RWPE2 (cell line): Measurements from ENCODE around the gene TMEM217.
"Not testable (repeated sequence)": the region's sequence is repeated elsewhere in the genome, so short reads cannot be mapped to it uniquely, and the experiment has no call there.

ENCODE experiments used
- ATAC-seq: fragments of 200-7000 bp; cut with Tn5 transposase; 3 replicates; pipeline ENCODE4 v1.9.1; 2021; ENCODE audit warnings: low read depth
- DNase-seq: peaks from one replicate; pipeline ENCODE4 v3.0.0-alpha.2; 2020; ENCODE audit warnings: low spot score
- H3K27ac ChIP-seq: fragments of 450-650 bp; 2 replicates; pipeline ENCODE4 v1.5.1; 2017; ENCODE audit warnings: mild to moderate bottlenecking; ENCODE audit not compliant: poor library complexity, severe bottlenecking
- H3K27me3 ChIP-seq: fragments of 250-450 bp; sonication (Bioruptor Pico); 2 replicates; pipeline ENCODE4 v1.5.1; 2021; ENCODE audit warnings: mild to moderate bottlenecking, moderate library complexity; ENCODE audit not compliant: insufficient read depth, poor library complexity, severe bottlenecking
- H3K36me3 ChIP-seq: fragments of 250-450 bp; sonication (Bioruptor Pico); 2 replicates; pipeline ENCODE4 v1.5.1; 2020; ENCODE audit warnings: low read depth, mild to moderate bottlenecking, moderate library complexity
- H3K4me1 ChIP-seq: fragments of 250-450 bp; sonication (Bioruptor Pico); 2 replicates; pipeline ENCODE4 v1.5.1; 2021; ENCODE audit warnings: mild to moderate bottlenecking, moderate library complexity; ENCODE audit not compliant: insufficient read depth, poor library complexity, severe bottlenecking
- H3K4me3 ChIP-seq: fragments of 250-450 bp; sonication (Bioruptor Pico); 2 replicates; pipeline ENCODE4 v1.5.1; 2021; ENCODE audit warnings: mild to moderate bottlenecking, moderate library complexity; ENCODE audit not compliant: severe bottlenecking
- H3K9me3 ChIP-seq: fragments of 250-450 bp; sonication (Bioruptor Pico); 2 replicates; pipeline ENCODE4 v1.5.1; 2021; ENCODE audit warnings: mild to moderate bottlenecking, moderate library complexity; ENCODE audit not compliant: severe bottlenecking
- CTCF ChIP-seq: fragments of 450-650 bp; IDR thresholded peaks from one replicate; pipeline ENCODE4 v1.5.1; 2017; ENCODE audit warnings: mild to moderate bottlenecking, moderate library complexity; ENCODE audit not compliant: poor library complexity, severe bottlenecking

The TMEM217 gene

GRCh38 chr6:37303891-37304503 is 46.1 kb upstream of the TMEM217 start:
- Histone ChIP-seq H3K27me3 (no peaks in the 10 kb centered on the region), H3K9me3 (no peaks in the 10 kb centered on the region), H3K4me1 (peaks cover 8% of the 10 kb centered on the region), H3K27ac (no peak overlapping the region), H3K36me3 (peaks cover 19% of the 10 kb centered on the region), H3K4me3 (no peak overlapping the region)
- TF ChIP-seq CTCF = peak; percentile 70
- no peak for DNase-seq
- ATAC-seq = peak; percentile 75

- H3K4me3 ChIP-seq = no peak overlapping the region
- peaks cover 8% of the 10 kb centered on the region for H3K4me1 ChIP-seq
- no peak overlapping the region for H3K27ac ChIP-seq
- no peaks in the 10 kb centered on the region for H3K9me3 ChIP-seq
- TF ChIP-seq CTCF = no peak
- DNase-seq = no peak
- peaks cover 22% of the 10 kb centered on the region for H3K36me3 ChIP-seq
- H3K27me3 ChIP-seq = no peaks in the 10 kb centered on the region
- ATAC-seq = no peak
These were observed 45.2 kb upstream of the TMEM217 start for GRCh38 chr6:37303091-37303660.

- Histone ChIP-seq H3K4me1 (peaks cover 8% of the 10 kb centered on the region), H3K9me3 (no peaks in the 10 kb centered on the region), H3K27me3 (no peaks in the 10 kb centered on the region), H3K36me3 (peaks cover 24% of the 10 kb centered on the region), H3K27ac (no peak overlapping the region), H3K4me3 (no peak overlapping the region)
- TF ChIP-seq CTCF = no peak
- ATAC-seq = no peak
- no peak for DNase-seq
These were observed 44.2 kb upstream of the TMEM217 start for GRCh38 chr6:37302086-37302686.

- no peak overlapping the region for H3K27ac ChIP-seq
- H3K4me1 ChIP-seq = no peaks in the 10 kb centered on the region
- no peaks in the 10 kb centered on the region for H3K27me3 ChIP-seq
- DNase-seq = no peak
- peaks cover 33% of the 10 kb centered on the region for H3K36me3 ChIP-seq
- no peak for TF ChIP-seq CTCF
- no peak for ATAC-seq
- no peak overlapping the region for H3K4me3 ChIP-seq
- H3K9me3 ChIP-seq = no peaks in the 10 kb centered on the region
These were observed 42.0 kb upstream of the TMEM217 start for GRCh38 chr6:37299990-37300389.

GRCh38 chr6:37298958-37299357 is 41.0 kb upstream of the TMEM217 start:
- TF ChIP-seq CTCF = no peak
- no peak for DNase-seq
- Histone ChIP-seq H3K27me3 (no peaks in the 10 kb centered on the region), H3K9me3 (no peaks in the 10 kb centered on the region), H3K27ac (no peak overlapping the region), H3K36me3 (peaks cover 43% of the 10 kb centered on the region), H3K4me3 (no peak overlapping the region), H3K4me1 (no peaks in the 10 kb centered on the region)
- ATAC-seq = no peak

- ATAC-seq, H3K4me3 ChIP-seq, H3K4me1 ChIP-seq, H3K27me3 ChIP-seq, H3K9me3 ChIP-seq, DNase-seq, H3K27ac ChIP-seq: not testable (repeated sequence)
- H3K36me3 ChIP-seq = peaks cover 53% of the 10 kb centered on the region
These were observed 39.7 kb upstream of the TMEM217 start for GRCh38 chr6:37297637-37298036.
